ENCODE results near the gene MAP2K2.

DNA sequence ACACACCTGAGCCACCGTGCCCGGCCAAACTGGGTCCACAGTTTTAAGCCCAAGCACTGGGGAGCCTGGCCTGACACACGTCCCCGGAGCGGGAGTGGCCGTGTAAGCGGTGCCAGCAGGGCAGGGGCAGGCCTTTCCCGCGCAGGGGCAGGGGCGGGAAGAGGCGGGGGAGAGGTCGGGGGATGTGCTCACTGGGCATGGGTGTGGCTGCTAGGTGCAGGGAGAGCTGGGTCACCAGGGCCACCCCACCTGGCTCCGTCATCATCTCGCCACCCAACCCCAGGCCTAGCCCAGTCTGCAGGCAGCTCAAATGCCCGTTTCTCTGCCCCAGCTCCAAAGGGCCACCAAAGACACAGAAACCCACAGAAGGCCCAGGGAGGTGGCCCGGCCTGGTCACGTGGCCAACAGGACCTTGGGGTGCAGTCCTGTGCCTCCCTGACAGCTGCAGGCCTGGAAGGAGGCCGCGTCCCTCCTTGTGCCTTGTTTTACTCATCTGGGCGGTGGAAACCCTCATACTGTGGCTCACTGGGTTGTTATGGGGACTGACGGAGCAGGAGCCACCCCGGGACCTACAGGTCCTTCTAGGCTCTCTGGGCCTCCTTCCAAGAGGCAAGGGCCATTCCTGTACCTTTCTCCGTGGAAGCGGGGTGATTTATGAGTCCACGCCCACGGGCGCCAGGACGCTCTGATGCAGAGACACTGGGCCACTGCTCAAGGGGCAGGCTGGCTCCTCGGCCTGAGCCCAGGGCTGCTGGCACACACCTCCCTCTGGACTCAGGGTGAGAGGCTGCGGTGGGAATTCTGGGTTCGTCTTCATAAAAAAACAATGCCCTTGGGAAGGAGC is 27.7 kb downstream of the MAP2K2 start:
- TF ChIP-seq, protein P1, sequence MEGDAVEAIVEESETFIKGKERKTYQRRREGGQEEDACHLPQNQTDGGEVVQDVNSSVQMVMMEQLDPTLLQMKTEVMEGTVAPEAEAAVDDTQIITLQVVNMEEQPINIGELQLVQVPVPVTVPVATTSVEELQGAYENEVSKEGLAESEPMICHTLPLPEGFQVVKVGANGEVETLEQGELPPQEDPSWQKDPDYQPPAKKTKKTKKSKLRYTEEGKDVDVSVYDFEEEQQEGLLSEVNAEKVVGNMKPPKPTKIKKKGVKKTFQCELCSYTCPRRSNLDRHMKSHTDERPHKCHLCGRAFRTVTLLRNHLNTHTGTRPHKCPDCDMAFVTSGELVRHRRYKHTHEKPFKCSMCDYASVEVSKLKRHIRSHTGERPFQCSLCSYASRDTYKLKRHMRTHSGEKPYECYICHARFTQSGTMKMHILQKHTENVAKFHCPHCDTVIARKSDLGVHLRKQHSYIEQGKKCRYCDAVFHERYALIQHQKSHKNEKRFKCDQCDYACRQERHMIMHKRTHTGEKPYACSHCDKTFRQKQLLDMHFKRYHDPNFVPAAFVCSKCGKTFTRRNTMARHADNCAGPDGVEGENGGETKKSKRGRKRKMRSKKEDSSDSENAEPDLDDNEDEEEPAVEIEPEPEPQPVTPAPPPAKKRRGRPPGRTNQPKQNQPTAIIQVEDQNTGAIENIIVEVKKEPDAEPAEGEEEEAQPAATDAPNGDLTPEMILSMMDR (tag by site-specific recombination; IDR thresholded peaks at IDR 0.05), result no peak
- TF ChIP-seq ZSCAN30 (tag by site-specific recombination; IDR thresholded peaks at IDR 0.05) (no peak), ZFP3 (tag by site-specific recombination; IDR thresholded peaks at IDR 0.05; ENCODE audit: low read depth) (no peak), OVOL3 (tag by site-specific recombination; IDR thresholded peaks at IDR 0.05) (no peak), ZSCAN16 (tag by site-specific recombination; IDR thresholded peaks at IDR 0.05) (no peak), ZNF274 (IDR thresholded peaks at IDR 0.05; ENCODE audit: low read length) (no peak), ZNF274 (tag by site-specific recombination; IDR thresholded peaks at IDR 0.05; ENCODE audit: borderline replicate concordance) (no peak), ZNF10 (tag by site-specific recombination; IDR thresholded peaks at IDR 0.05) (no peak), KLF1 (tag by site-specific recombination; IDR thresholded peaks at IDR 0.05) (peak; percentile 90), ZNF501 (tag by site-specific recombination; IDR thresholded peaks at IDR 0.05) (no peak)
- TF ChIP-seq, protein P2, sequence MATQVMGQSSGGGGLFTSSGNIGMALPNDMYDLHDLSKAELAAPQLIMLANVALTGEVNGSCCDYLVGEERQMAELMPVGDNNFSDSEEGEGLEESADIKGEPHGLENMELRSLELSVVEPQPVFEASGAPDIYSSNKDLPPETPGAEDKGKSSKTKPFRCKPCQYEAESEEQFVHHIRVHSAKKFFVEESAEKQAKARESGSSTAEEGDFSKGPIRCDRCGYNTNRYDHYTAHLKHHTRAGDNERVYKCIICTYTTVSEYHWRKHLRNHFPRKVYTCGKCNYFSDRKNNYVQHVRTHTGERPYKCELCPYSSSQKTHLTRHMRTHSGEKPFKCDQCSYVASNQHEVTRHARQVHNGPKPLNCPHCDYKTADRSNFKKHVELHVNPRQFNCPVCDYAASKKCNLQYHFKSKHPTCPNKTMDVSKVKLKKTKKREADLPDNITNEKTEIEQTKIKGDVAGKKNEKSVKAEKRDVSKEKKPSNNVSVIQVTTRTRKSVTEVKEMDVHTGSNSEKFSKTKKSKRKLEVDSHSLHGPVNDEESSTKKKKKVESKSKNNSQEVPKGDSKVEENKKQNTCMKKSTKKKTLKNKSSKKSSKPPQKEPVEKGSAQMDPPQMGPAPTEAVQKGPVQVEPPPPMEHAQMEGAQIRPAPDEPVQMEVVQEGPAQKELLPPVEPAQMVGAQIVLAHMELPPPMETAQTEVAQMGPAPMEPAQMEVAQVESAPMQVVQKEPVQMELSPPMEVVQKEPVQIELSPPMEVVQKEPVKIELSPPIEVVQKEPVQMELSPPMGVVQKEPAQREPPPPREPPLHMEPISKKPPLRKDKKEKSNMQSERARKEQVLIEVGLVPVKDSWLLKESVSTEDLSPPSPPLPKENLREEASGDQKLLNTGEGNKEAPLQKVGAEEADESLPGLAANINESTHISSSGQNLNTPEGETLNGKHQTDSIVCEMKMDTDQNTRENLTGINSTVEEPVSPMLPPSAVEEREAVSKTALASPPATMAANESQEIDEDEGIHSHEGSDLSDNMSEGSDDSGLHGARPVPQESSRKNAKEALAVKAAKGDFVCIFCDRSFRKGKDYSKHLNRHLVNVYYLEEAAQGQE (tag by site-specific recombination; IDR thresholded peaks at IDR 0.05), result no peak
- TF ChIP-seq, protein P3, sequence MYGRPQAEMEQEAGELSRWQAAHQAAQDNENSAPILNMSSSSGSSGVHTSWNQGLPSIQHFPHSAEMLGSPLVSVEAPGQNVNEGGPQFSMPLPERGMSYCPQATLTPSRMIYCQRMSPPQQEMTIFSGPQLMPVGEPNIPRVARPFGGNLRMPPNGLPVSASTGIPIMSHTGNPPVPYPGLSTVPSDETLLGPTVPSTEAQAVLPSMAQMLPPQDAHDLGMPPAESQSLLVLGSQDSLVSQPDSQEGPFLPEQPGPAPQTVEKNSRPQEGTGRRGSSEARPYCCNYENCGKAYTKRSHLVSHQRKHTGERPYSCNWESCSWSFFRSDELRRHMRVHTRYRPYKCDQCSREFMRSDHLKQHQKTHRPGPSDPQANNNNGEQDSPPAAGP (tag by site-specific recombination; IDR thresholded peaks at IDR 0.05), result no peak

Measured in HEK293 (cell line).